NCI-H146 treated with DMSO at 0.1 percent for 48 hours (cell line): Measurements from ENCODE around the gene RBM20.
A peak's percentile ranks its signal among the peaks of the same experiment; 100 is the strongest.

ENCODE experiments used
- DNase-seq: peaks from one replicate; lab custom pipeline; 2025; ENCODE audit not compliant: unreplicated experiment; lab: John Stamatoyannopoulos, UW

The RBM20 gene

DNA sequence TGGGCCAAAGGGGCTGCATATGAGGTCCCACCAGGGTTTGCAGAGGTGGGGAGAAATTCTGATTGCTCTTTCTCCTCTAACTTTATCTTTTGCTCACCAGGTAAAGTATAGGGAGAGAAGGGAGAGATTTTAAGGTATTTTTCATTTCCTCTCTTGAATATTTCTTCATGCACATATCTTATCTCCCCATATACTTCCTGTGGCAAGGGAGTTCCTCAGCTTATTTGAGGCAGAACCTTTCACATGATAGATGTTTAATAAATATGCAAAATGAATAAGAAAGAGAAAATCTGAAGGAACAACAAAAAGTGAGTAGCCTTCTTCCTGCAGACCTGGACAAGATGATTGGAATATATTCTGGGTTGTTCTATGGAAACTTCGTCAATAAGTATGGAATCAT lies 160.2 kb downstream of the RBM20 start:
- no peak for DNase-seq

DNA sequence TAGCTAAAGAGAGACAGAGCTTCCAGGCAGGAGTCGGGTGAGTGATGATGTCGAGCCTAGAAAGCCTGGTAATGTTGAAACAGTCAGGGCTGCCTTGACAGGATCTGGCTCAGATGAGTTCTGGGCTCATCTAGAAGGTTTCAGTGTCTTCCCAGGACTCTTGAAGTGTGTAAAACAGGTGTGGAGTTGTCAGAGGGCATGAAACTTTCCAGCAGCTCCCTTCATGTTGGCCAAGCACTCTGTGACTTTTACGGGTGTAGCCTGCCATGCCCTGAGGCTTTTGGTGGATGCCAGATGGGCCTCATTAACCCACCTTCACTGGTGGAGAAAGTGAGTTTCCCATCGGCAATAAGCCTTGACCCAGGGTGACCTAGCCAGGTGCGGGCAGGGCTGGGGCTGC lies 161.2 kb downstream of the RBM20 start:
- no peak for DNase-seq

DNA sequence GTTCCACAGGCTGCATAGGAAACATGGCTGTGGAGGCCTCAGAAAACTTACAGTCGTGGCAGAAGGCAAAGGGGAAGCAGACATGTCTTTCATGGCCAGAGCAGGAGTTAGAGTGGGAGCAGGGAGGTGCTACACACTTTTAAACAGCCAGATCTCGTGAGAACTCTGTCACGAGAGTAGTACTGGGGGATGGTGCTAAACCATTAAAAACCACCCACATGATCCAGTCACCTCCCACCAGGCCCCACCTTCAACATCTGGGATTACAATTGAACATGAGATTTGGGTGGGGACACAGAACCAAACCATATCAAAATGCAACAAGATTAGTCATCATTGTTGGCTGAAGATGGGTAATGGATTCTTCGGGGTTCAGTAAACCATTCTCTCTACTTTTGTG lies 162.2 kb downstream of the RBM20 start:
- DNase-seq, result no peak

DNA sequence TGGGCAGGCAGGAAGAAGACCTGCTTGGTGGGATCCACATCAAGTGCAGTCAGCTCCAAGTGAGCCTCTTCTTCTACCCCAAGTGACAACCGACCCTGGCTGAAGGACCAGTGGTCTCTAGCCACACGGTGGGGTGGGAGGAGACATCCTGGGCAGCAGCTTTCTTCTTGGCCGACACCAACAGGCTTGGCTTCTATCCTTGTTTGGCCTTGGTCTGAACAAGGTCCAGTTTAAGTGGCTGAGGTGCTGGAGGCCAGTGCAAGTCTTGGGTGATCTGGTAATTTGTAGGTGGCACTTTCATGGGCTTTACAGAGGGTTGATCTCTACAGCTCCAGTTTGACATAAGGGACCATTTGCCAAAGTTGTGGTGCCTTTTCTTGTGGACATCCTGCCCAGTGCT lies 164.0 kb downstream of the RBM20 start:
- no peak for DNase-seq

DNA sequence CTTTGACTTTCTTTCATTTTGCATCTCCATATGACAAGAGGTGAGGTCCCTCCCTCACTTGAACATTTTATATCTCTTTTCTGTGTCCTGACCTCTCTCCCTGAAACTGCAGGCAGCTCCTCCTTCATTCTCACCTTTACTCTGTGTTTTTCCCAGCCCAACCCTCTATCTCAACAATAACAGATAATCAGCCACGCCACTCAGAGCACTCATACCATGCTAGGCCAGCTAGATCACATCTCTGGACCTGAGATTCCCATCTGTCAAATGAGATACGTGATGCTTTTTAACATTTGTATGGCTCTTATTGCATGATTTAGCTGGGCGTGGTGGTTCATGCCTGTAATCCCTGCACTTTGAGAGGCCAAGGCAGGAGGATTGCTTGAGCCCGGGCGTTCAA lies 164.5 kb downstream of the RBM20 start:
- no peak for DNase-seq

DNA sequence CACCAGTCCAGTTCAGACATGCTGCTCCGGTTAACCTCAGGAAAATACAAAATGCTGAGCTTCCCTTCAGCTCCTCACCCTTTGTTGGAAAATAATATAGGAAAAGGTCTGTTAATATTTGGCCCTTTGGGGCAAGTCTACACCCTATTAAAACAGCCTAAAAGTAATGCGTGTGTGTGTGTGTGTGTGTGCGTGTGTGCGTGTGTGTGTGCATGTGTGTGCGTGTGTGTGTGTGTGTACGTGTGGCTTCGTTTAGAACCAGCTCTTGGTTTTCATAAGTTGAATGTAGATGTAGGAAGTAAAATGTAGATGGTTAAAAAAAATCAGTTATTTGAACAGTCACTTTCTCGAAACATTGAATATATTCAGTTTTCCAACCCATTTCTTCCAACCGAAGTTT lies 166.5 kb downstream of the RBM20 start:
- no peak for DNase-seq

DNA sequence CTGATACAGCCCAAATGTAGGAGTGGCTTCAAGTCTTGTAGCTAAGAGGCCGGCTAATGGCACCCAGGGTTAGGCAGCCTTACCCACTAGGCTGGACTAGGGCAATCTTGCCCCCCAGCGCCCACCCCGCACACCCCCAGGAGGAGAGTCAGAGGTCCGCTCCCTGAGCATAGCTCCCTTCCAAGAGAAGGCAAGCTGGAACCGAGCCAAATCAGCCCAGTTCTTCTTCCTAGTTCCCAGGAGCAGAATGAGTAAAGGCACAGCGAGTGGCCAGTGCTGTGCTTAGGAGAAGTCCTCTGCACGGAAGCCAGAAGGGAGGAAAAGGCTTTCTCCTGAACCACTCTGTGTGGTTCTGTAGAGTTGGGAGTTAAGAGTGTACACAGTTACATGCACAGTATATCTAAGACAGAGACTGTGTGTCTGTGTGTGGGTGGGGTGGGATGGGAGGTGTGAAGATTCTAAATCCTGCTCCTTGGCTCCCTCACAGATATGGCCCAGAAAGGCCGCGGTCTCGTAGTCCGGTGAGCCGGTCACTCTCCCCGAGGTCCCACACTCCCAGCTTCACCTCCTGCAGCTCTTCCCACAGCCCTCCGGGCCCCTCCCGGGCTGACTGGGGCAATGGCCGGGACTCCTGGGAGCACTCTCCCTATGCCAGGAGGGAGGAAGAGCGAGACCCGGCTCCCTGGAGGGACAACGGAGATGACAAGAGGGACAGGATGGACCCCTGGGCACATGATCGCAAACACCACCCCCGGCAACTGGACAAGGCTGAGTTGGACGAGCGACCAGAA lies 167.8 kb downstream of the RBM20 start:
- no peak for DNase-seq

DNA sequence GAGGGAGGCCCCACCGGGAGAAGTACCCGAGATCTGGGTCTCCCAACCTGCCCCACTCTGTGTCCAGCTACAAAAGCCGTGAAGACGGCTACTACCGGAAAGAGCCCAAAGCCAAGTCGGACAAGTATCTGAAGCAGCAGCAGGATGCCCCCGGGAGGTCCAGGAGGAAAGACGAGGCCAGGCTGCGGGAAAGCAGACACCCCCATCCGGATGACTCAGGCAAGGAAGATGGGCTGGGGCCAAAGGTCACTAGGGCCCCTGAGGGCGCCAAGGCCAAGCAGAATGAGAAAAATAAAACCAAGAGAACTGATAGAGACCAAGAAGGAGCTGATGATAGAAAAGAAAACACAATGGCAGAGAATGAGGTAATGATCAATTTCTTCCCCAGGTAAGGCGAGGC lies 168.4 kb downstream of the RBM20 start:
- no peak for DNase-seq

DNA sequence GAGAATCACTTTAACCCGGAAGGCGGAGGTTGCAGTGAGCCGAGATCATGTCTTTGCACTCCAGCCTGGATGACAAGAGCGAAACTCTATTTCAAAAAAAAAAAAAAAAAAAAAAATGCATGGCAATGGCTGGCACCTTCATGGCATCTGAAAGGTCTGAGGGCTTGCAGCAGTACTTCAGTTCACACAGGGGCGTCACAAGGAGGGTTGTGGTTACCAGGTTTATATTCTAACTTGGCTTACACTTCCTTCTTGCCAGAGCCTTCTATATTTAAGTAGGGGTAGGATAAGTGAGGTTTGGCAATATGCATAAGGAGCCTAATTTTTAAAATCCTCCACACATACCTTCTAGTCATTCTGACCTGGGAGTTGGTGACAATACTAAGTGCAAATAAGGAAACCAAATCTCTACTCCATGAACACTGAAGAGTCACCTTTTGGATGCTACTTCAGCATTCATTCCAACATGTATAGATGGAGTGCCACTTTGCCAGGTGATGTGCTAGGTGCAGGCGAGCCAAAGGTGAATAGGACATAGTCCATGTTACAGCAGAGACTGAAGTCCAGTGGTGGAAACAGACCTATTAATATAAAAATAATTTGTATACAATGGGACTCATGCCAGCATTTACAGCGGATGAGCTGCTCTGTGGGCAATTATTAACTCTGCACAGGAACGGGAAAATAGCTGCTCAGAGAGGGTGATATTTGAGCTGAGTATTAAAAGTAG lies 169.8 kb downstream of the RBM20 start:
- no peak for DNase-seq

DNA sequence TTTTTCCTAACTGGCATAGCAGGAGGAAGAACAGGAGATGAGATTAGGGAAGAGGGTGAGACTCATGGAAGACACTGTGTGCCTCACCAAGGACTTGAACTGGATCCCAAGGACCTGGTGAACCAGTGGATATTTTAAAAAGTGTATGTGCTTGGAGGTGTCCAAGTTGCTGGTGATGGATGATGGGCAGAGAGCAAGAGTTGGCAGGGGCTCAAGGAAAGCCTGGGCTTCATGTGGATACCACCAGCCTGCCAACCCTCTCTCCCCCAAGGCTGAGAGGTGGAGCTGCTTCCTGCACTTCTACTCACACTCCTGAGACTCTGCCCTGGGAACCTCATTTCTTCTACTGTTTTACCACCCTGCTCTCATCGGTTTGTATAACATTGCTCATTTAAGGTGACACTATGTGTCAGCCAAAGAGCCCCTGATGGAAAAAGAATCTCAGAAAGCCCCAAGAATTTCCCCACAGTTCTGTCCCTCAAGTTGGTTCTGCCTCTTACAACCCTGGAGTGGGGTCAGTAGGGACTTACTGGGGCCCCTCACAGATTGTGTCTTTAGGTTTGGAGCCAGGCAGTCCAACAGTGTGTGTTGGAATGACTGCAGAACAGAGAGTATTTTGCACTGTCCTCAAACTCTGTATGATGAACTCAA lies 171.3 kb downstream of the RBM20 start:
- no peak for DNase-seq

DNA sequence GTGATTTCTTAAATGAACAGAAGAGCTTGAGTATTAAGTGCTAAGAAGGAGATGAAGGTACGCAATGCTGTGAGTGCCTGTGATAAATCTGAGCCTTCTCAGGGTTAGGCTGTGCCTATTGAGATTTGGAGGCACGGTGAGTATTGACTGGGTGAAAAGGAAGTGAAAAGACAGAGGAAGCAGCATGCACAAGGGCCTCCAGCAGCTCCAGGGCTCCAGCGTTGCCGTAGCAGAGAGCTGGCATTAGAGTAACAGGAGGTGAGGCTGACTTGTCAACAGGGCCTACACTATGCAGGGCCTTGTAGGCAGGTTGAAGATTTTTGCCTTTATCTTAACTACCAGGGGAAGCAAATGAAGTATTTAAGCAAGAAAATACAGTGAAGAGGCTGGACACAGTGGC lies 173.5 kb downstream of the RBM20 start:
- no peak for DNase-seq

DNA sequence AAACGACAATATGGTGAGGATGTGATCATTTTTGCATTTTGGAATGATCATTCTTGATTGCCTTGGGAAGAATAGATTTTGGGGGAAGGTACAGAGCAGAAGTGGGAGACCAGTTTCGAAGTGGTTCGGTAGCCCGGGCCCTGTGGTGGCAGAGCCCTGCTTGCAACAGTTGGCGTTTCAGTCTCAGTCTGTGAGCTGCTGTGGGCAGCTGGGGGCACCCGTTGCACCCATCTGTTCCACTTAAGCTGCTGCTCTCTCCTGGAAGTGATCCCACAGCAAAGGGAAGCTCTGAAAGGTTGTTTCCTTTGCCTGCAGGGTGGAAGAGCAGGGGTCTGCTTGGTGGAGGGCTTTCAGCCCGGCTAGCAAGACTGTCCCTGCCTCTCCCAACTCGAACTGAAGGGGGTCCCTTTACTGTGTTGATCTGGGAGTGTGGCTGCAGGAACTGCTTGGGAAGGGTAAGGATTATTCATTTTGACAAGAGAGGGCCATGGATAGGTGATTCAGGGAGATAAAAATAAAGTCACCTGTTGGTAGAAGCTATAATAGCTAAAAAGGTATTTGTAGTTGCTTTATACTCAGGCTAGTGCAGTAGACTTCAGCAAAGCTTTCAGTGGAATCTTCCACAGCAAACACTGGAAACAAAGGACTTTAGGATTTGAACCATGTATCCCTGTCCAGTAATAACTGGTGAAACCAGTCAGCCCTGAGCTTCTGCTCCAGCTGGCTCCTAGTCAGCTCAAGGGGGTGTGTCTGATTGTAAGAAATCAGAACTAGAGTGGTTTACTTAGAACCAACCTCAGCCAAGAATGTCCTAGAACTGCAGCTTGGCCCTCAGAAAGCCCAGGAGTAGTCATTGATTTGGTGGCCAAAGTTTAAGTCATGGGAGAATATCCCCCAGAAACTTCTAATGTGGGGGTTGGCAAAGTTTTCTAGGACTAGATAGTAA lies 174.4 kb downstream of the RBM20 start:
- DNase-seq, result no peak

DNA sequence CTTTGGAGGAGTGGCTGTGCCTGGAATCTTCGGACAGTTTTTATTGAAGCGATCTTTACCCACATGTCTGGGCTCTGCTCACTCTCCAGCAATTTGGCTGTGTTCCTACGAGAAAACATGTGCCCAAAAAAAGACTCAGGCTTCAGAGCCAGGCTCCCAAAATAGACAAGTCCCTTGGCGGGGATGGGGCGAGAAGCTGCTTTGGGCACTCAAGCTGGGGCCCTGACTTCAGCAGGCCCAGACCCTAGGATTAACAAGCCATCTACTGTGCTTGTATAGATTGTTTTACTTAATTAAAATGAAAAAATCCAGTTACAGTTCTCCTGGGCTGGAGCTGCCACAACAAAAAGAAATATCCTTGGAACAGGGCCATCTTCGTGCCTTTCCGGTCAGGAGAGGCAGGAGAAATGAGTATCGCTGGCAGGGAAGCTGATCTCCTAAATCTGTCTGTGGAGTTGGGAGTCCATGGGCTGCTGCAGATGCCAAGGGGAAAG lies 176.2 kb downstream of the RBM20 start:
- DNase-seq, result no peak

DNA sequence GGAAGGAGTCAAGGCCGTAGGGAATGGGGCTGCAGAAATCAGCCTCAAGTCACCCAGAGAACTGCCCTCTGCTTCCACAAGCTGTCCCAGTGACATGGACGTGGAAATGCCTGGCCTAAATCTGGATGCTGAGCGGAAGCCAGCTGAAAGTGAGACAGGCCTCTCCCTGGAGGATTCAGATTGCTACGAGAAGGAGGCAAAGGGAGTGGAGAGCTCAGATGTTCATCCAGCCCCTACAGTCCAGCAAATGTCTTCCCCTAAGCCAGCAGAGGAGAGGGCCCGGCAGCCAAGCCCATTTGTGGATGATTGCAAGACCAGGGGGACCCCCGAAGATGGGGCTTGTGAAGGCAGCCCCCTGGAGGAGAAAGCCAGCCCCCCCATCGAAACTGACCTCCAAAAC lies 177.4 kb downstream of the RBM20 start:
- DNase-seq, result no peak

DNA sequence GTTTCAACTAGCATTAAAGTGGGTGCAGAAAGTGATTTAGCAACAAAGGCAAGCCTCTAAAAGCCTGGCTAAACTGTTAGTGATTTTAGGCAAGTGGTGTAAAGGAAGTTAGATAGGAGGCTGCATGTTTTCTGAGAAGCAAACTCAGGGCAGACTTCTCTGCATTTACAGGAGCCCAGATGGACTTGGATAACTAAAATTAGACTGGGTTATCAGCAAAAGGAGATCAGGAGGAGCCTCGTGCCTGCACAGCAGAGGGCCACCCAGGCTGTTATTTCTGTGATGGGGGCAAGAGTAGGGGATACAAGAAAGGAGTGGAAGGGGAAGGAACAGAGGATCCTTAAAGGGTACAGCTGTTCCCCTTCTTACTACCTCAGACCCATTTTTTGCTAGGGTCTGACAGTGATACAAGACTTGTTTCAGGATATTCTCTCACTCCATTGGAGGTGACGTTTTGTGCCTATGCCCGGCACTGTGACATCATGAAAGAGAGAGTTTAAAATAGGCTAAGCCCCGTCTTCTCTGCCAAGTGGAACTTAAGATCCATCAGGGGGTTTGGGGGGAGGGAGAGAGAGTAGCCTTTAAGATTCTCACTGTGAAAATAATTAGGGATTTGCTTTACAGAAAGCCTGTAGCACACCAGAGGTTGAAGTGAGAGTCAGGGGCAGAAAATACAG lies 178.0 kb downstream of the RBM20 start:
- DNase-seq, result no peak

DNA sequence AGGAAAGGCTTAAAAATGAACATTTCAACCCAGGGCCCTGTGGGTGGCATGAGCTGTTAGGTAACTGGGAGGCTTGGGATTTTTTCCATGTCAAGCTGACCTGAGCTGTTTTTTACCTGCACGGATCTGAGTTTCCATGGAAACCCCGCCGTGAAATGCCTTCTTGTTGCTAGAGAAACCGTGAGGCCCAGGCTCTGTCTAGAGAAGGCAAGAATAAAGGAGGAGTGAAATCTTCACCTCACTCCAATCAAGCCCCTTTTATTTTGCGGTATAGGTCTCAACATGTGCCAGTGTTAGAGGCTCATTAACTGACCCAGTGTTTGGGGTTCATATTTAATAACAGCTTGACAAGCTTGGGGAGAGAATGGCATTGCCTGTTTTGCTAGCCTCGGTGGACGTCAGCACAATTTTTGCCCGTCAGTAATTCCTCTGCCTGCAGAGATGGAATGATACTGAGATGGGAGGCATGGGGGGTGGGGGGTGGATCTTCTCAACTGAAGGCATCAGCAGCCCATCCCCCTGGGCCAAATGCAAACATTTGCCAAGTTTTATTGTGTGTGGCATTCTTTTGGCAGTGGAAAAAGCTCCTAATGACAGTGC lies 178.7 kb downstream of the RBM20 start:
- DNase-seq, result peak; percentile 31

DNA sequence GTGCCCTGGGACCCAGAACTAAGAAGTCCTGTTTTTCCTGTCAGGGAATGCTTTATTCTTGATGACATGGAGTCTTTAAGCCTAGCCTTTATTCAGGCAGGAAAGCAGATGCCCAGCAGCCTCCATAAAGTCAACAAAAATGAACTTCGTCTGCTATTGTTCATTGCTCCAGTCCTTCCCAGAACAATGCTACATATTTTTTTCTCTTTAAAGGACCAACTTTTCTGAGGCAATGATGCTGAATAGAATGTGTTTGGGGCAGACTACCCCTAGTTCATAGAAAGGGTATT lies 180.0 kb downstream of the RBM20 start:
- DNase-seq, result no peak

DNA sequence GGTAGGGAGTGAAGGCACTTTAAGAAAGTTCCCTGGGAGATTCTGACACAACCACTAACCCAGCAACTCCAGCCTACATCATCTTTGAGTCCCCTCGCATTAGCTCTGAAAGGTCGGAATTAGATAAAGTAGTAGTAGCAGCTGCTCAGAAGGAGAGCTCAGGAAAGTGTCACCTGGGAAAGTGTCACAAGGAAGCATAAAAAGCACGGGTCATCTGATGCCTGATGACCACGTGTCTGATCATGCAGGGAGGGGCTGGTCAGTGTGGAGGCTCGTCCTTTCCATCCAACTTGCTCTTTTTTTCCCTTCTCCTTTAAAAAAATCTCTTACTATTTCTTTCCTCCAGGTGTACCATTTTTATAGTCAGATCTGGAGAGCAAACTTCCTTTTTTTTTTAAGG lies 180.5 kb downstream of the RBM20 start:
- no peak for DNase-seq

DNA sequence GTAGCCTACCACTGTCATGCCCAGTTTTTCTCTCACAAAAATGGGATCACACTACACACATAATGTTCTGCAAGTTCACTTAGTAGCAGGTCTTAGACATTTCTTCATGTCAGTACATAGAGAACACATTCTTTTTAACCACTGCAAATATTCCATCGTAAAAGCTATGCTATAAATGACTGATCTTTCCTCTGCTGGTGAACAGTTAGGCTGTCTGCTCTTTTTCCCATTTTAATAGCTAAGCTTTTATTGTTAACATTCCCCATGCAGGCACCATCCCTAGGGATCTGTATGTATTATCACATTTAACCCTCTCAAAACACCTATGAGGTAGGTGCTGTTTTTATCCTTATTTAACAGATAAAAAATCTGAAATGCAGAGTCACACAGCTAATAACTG lies 181.4 kb downstream of the RBM20 start:
- no peak for DNase-seq

DNA sequence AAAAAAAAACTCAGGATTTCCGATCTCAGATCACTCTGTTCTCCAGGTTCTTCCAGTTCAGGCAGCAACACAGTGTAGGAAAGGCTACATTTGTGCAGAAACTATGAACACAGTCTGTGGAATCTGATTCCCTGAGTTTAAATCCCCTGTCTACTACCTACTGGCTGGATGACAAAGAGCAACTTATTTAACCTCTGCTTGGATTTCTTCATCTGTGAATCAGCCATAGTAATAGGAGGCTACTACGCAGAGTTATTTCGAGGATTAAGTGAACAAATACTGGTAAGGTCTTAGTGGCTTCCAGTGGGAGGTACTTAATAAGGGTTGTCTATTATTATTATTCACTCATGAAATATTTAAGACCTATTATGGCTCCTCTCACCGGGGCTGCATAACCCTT lies 183.3 kb downstream of the RBM20 start:
- no peak for DNase-seq
